ENCODE results near the gene LAMA3. TPM values are rescaled to one million over a fixed set of nuclear protein-coding genes. Genes with fewer than 3 reads are reported as not detected.

The LAMA3 gene
- total RNA-seq, 1 donor from 2014 or later = 3.5 TPM

GRCh38 chr18:23922939-23923338 lies 233.7 kb downstream of the LAMA3 start:
- no peaks in the 10 kb centered on the region for H3K4me1 ChIP-seq
- no peak overlapping the region for H3K4me3 ChIP-seq
- intact Hi-C loops (cut with micrococcal nuclease) = loop anchor here (10.0 kb wide), 1 partner anchor 108 kb away; no protein-coding TSS in a partner anchor
- no peaks in the 10 kb centered on the region for H3K9me3 ChIP-seq (replicated peaks)
- no peak for DNase-seq
- TF ChIP-seq, protein P1, sequence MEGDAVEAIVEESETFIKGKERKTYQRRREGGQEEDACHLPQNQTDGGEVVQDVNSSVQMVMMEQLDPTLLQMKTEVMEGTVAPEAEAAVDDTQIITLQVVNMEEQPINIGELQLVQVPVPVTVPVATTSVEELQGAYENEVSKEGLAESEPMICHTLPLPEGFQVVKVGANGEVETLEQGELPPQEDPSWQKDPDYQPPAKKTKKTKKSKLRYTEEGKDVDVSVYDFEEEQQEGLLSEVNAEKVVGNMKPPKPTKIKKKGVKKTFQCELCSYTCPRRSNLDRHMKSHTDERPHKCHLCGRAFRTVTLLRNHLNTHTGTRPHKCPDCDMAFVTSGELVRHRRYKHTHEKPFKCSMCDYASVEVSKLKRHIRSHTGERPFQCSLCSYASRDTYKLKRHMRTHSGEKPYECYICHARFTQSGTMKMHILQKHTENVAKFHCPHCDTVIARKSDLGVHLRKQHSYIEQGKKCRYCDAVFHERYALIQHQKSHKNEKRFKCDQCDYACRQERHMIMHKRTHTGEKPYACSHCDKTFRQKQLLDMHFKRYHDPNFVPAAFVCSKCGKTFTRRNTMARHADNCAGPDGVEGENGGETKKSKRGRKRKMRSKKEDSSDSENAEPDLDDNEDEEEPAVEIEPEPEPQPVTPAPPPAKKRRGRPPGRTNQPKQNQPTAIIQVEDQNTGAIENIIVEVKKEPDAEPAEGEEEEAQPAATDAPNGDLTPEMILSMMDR (IDR thresholded peaks at IDR 0.05; ENCODE audit: borderline replicate concordance) = no peak
- peaks cover 5% of the 10 kb centered on the region for H3K36me3 ChIP-seq
- H3K27ac ChIP-seq (replicated peaks) = no peak overlapping the region
- no peaks in the 10 kb centered on the region for H3K27me3 ChIP-seq (ENCODE audit: low read depth)

GRCh38 chr18:23924813-23925212 lies 235.6 kb downstream of the LAMA3 start:
- Histone ChIP-seq H3K4me3 (no peak overlapping the region), H3K36me3 (peaks cover 5% of the 10 kb centered on the region), H3K27me3 (ENCODE audit: low read depth) (no peaks in the 10 kb centered on the region), H3K4me1 (no peaks in the 10 kb centered on the region), H3K9me3 (replicated peaks) (no peaks in the 10 kb centered on the region), H3K27ac (replicated peaks) (no peak overlapping the region)
- intact Hi-C loops (cut with micrococcal nuclease) = loop anchor here (10.0 kb wide), 1 partner anchor 110 kb away; no protein-coding TSS in a partner anchor
- TF ChIP-seq, protein P1 (IDR thresholded peaks at IDR 0.05; ENCODE audit: borderline replicate concordance) = no peak
- DNase-seq = no peak

- intact Hi-C loops (cut with micrococcal nuclease) = loop anchor here (10.0 kb wide), 1 partner anchor 112 kb away; no protein-coding TSS in a partner anchor
- H3K9me3 ChIP-seq (replicated peaks) = no peaks in the 10 kb centered on the region
- H3K4me1 ChIP-seq = no peaks in the 10 kb centered on the region
- H3K4me3 ChIP-seq = no peak overlapping the region
- no peak overlapping the region for H3K27ac ChIP-seq (replicated peaks)
- peaks cover 7% of the 10 kb centered on the region for H3K36me3 ChIP-seq
- TF ChIP-seq, protein P1 (IDR thresholded peaks at IDR 0.05; ENCODE audit: borderline replicate concordance) = no peak
- H3K27me3 ChIP-seq (ENCODE audit: low read depth) = no peaks in the 10 kb centered on the region
- DNase-seq = no peak
Observed at GRCh38 chr18:23926571-23926970, 237.3 kb downstream of the LAMA3 start.

DNA sequence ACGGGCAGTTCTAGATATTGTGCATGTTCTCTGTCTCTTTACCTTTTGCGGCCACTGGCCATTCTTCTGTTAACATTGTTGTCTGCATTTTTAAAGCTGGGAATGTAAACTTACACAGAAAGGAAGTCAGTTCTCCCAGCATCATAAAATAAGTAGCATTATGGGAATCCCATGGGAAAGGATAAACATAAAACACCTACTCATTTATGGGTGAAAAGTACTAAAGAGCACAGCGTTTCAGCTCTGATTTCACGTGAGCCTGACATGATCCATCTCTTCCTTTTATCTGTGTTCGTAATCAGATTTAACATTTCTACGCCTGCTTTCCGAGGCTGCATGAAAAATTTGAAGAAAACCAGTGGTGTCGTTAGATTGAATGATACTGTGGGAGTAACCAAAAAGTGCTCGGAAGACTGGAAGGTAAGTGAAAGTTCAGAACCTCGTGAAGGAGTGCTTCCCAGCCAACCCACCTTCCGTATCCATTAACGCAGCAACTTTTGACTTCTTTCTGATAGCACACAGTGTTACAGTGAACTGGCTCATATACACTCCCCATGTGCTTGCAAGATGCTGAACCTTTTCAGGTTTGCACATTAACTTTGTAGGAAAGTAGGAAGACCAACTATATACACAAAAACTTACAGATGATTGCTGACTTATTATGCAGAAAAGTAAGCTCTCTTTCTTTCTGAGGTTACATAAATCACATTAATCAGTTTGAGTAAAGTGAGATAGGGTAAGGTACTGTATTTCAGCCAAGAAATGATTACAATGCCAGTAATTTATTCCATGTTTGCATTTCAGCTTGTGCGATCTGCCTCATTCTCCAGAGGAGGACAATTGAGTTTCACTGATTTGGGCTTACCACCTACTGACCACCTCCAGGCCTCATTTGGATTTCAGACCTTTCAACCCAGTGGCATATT lies 238.8 kb downstream of the LAMA3 start:
- TF ChIP-seq, protein P1 (IDR thresholded peaks at IDR 0.05; ENCODE audit: borderline replicate concordance) = no peak
- peaks cover 11% of the 10 kb centered on the region for H3K36me3 ChIP-seq
- H3K4me1 ChIP-seq = no peaks in the 10 kb centered on the region
- H3K9me3 ChIP-seq (replicated peaks) = no peaks in the 10 kb centered on the region
- no peak overlapping the region for H3K4me3 ChIP-seq
- no peak for DNase-seq
- H3K27ac ChIP-seq (replicated peaks) = no peak overlapping the region
- H3K27me3 ChIP-seq (ENCODE audit: low read depth) = no peaks in the 10 kb centered on the region
- intact Hi-C loops (cut with micrococcal nuclease) = loop anchor here (10.0 kb wide), 1 partner anchor 113 kb away; no protein-coding TSS in a partner anchor

- Histone ChIP-seq H3K4me3 (no peak overlapping the region), H3K4me1 (no peaks in the 10 kb centered on the region), H3K27me3 (ENCODE audit: low read depth) (no peaks in the 10 kb centered on the region), H3K27ac (replicated peaks) (no peak overlapping the region), H3K9me3 (replicated peaks) (no peaks in the 10 kb centered on the region), H3K36me3 (peaks cover 18% of the 10 kb centered on the region)
- intact Hi-C loops (cut with micrococcal nuclease) = loop anchor here (10.0 kb wide), 1 partner anchor 115 kb away; no protein-coding TSS in a partner anchor
- DNase-seq = no peak
- TF ChIP-seq, protein P1 (IDR thresholded peaks at IDR 0.05; ENCODE audit: borderline replicate concordance) = no peak
Observed at GRCh38 chr18:23929362-23929930, 240.2 kb downstream of the LAMA3 start.
